ENCODE data around the gene KCNH5.
"Not testable (repeated sequence)": the region's sequence is repeated elsewhere in the genome, so short reads cannot be mapped to it uniquely, and the experiment has no call there.

KCNH5 gene

GRCh38 chr14:62864588-62864987 lies 180.7 kb downstream of the KCNH5 start:
- no peak for FAIRE-seq

- FAIRE-seq = not testable (repeated sequence)
Measured at GRCh38 chr14:62858011-62858410, 187.2 kb downstream of the KCNH5 start.

DNA sequence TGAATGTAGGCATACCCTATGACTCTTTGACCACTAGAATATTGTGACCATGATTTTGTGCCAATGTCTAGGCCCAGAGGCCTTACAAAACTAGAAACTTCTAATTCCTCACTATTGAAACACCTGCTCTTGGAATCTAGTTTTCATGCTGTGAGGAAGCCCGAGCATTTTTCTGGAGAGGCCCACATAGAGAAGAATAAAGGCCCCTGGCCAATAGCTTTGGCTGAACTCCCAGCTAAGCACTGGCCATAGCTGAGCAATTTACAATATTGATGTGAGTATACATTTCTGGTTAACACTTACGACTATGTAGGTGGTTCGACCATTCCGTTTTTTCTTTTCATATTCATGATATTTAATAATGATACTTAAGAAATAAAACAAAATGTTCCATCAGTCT lies 190.3 kb downstream of the KCNH5 start:
- no peak for FAIRE-seq

DNA sequence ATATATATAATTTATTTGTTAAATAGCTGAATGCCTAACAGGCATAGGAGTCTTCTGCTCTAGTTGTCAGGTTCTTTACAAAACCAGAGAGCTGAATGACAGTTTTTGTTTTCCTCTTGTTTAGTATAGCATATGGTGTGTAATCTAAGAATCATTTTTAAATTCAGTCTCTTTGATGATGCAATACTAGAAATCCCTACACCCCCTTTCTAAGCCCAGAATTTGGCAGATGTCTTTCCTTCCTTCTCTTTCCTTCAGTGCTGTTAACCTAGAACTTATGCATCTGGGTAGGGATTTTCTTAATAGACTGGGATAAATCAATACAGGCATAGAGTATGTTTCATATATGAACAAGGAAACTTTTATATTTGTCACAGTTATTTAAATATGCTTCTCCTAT lies 198.1 kb downstream of the KCNH5 start:
- no peak for FAIRE-seq

- FAIRE-seq = no peak
Measured at GRCh38 chr14:62844546-62844945, 200.7 kb downstream of the KCNH5 start.

GRCh38 chr14:62824086-62824485 lies 221.2 kb downstream of the KCNH5 start:
- no peak for FAIRE-seq

GRCh38 chr14:62819931-62820330 lies 225.3 kb downstream of the KCNH5 start:
- no peak for FAIRE-seq

GRCh38 chr14:62807636-62808035 lies 237.6 kb downstream of the KCNH5 start:
- no peak for FAIRE-seq

- peak; percentile 15 for FAIRE-seq
Measured at GRCh38 chr14:62800577-62800976, 244.7 kb downstream of the KCNH5 start.

GRCh38 chr14:62796431-62796830 lies 248.8 kb downstream of the KCNH5 start:
- FAIRE-seq = no peak

- no peak for FAIRE-seq
Measured at GRCh38 chr14:62792578-62792977, 252.7 kb downstream of the KCNH5 start.

GRCh38 chr14:62781328-62781727 lies 263.9 kb downstream of the KCNH5 start:
- not testable (repeated sequence) for FAIRE-seq

GRCh38 chr14:62778852-62779251 lies 266.4 kb downstream of the KCNH5 start:
- no peak for FAIRE-seq

GRCh38 chr14:62778310-62778709 lies 266.9 kb downstream of the KCNH5 start:
- FAIRE-seq = no peak

DNA sequence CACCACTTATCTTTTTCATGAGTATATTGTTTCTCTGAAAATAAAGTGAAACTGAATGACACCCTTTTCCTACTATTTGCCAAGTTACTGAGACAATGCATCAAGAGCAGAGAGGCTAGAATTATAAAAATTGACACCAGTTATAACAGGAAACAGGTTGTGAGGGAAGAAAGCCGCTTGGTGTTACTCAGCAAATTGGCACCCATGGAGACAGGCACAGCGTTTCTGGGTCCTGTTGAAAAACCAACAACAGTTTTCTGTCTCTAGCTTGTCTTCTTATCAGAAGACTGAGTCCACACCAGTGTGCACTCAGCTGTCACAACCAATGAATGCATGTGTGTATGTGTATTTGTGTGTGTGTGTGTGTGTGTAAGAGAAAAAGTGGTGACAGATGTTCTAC lies 267.7 kb downstream of the KCNH5 start:
- no peak for FAIRE-seq

DNA sequence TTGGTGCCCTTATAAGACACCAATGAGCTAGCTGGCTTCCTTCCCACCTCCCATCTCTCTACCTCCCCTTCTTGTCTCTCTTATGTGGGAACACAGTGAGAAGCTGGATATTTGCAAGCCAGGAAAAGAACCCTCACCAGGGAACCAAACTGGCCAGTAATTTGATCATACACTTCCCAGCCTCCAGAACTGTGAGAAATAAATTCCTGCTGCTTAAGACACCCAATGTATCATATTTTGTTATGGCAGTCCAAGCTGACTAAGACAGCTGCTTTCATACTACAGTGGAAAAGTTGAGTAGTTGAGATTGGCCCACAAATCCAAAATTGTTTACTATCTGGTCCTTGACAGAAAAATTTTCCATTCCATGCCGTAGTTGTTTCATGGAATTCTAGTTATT lies 269.0 kb downstream of the KCNH5 start:
- FAIRE-seq = no peak

- FAIRE-seq = no peak
Measured at GRCh38 chr14:62768753-62769152, 276.5 kb downstream of the KCNH5 start.

DNA sequence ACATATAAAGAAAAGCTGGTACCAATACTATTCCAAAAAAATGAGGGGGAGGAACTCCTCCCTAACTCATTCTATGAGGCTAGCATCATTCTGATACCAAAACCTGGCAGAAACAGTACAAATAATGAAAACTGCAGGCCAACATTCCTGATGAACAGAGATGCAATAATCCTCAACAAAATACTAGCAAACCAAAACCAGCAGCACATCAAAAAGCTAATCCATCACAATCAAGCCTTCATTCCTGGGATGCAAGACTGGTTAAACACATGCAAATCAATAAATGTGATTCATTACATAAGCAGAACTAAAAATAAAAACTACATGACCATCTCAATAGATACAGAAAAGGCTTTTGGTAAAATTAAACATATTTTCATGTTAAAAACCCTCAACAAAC lies 281.3 kb downstream of the KCNH5 start:
- FAIRE-seq = no peak

- FAIRE-seq = no peak
Measured at GRCh38 chr14:62759796-62760195, 285.5 kb downstream of the KCNH5 start.

DNA sequence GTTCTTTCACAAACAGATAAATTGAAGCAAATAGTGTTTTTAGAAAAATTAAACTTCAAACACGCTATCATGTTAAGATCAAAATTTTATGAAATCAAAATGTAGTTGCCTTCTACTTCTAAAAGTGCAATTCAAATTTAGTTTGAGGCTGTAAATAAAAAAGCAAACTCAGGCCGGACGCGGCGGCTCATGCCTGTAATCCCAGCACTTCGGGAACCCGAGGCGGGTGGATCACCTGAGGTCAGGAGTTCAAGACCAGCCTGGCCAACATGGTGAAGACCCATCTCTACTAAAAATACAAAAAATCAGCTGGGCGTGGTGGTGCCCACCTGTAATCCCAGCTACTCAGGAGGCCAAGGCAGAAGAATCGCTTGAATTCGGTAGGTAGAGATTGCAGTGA lies 298.4 kb downstream of the KCNH5 start:
- FAIRE-seq = not testable (repeated sequence)

- FAIRE-seq = no peak
Measured at GRCh38 chr14:62745496-62745895, 299.8 kb downstream of the KCNH5 start.

DNA sequence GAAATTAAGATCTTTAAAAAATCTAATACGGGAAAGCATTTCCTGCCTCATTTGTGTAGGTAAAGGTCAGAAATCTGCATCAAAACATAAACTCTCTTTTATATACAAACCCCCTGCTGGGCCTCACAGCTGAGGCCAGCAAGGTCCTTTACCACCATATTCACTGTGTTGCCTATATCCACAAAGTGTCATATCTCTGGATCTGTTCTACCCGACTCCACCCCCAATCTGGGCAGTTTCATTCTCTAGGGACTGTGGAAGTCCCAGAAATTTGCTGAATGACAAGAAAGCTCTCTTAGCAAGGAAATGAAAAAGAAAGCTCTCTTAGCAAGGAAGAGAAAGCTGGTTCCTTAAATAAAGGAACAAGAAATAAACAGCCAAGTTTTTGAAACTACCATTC lies 301.7 kb downstream of the KCNH5 start:
- no peak for FAIRE-seq

DNA sequence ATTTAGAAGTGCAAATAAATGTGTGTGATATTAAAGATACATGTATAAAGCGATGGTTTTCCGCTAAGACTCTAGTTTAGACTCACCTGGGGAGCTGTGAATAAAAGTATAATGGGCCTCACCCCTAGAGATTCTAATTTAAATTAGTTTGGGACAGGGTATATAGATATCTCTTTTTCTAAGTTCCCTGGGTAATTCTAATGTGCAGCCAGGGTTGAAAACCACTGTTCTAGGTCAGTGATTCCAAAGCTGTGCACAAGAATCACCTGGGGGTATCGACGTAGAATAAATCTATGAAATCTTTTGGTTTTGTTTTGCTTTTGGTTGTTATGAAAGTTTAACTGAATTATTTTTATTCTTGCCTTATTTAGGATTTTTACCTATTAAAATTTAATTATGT lies 302.1 kb downstream of the KCNH5 start:
- FAIRE-seq = no peak

GRCh38 chr14:62739647-62740046 lies 305.6 kb downstream of the KCNH5 start:
- FAIRE-seq = no peak

DNA sequence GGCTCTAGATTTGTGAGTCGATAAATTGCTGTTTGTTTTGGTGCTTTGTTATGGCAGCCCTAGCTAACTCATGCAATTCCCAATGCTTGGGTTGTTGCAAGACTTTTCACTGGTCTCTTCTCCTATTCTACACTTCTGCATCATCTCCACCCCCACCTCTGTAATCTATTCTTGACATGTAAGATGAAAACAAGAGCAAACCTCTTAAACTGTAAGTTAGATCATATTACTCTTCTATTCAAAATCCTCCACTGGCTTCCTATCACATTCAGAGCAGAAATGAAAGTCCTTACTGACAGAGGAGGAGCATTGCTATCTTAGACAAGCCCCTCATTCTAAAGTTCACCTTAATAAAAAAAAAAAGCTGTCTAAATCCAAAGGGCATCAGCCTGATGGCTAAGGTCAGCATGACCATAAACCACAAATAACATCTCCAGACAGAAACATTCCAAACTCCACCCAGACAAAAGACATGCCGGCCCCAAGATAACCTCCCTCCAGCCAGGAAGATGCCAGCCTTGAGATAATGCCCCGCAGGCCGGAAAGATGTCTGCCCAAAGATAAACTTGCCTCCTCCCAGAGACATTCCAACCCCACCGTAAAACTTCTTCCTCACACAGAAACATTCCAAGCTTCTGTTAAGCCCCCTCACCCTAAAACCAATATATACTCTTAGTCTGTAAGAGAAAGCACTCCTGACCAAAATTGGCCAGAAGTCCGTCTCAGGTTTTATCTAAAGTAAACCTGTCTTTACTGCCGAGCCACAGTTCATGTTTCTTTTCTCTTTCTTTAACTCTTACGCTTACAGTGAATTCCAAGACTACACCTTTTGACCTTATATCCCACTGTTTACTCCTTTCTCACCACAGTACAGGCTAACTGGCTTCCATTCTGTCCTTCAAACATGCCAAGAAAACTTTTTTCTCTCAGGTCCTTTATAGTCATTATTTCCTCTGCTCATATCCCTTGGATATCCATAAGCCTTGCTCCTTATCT lies 308.9 kb downstream of the KCNH5 start:
- FAIRE-seq = no peak
